Measurements from ENCODE around the gene PAX3. TPM values are rescaled to one million over a fixed set of nuclear protein-coding genes. Genes with fewer than 3 reads are reported as not detected.

The PAX3 gene
- total RNA-seq, 4 donors from 2014 or later: 2.7 to 4.5 (median 3.6) TPM

GRCh38 chr2:222300726-222301052 is 1.9 kb upstream of the PAX3 start:
- Histone ChIP-seq H3K27me3 (peaks cover 91 to 100% (median 98%) of the 10 kb centered on the region in 3 donors), H3K4me1 (peaks cover 17 to 21% of the 10 kb centered on the region in 2 donors), H3K36me3 (no peaks in the 10 kb centered on the region), H3K27ac (no peak overlapping the region), H3K4me3 (no peak overlapping the region), H3K9me3 (no peaks in the 10 kb centered on the region)
- intact Hi-C loops (cut with DNase I; ENCODE audit: low total_unique reads): no loop called here
- DNase-seq: no peak
- TF ChIP-seq CTCF (IDR thresholded peaks at IDR 0.05 in 4 of 5, conservative IDR thresholded peaks at IDR 0.05 in 1 of 5) (no peak), POLR2A (IDR thresholded peaks at IDR 0.05) (no peak)
- in situ Hi-C loops (cut with MboI; ENCODE audit: low sequenced_read_pairs in 4 of 4): loop anchor here in 3 of 4 donors (10.0 to 25.0 kb wide), 3 partner anchors 238 to 262 kb away; no protein-coding TSS in a partner anchor
- no peak for ATAC-seq

GRCh38 chr2:222299906-222300725 is 1.3 kb upstream of the PAX3 start:
- intact Hi-C loops (cut with DNase I; ENCODE audit: low total_unique reads): no loop called here

GRCh38 chr2:222298001-222298310 is 842 bp downstream of the PAX3 start:
- TF ChIP-seq POLR2A (IDR thresholded peaks at IDR 0.05) (no peak), CTCF (IDR thresholded peaks at IDR 0.05 in 4 of 5, conservative IDR thresholded peaks at IDR 0.05 in 1 of 5) (no peak)
- DNase-seq: no peak
- no peaks in the 10 kb centered on the region for H3K9me3 ChIP-seq
- peak overlapping the region; percentile 60 to 82 (median 76) for H3K27ac ChIP-seq
- in situ Hi-C loops (cut with MboI; ENCODE audit: low sequenced_read_pairs in 4 of 4): no loop called here
- peak overlapping the region; percentile 58 to 62 (median 60) for H3K4me3 ChIP-seq
- intact Hi-C loops (cut with DNase I; ENCODE audit: low total_unique reads): no loop called here
- peaks cover 0 to 7% of the 10 kb centered on the region in 2 donors for H3K4me1 ChIP-seq
- no peaks in the 10 kb centered on the region for H3K36me3 ChIP-seq
- ATAC-seq: no peak
- H3K27me3 ChIP-seq: peaks cover 86 to 93% (median 92%) of the 10 kb centered on the region in 3 donors

More at GRCh38 chr2:222299906-222300725, 1.3 kb upstream of the PAX3 start:
- no peak for ATAC-seq
- no peak for DNase-seq
- H3K9me3 ChIP-seq: no peaks in the 10 kb centered on the region
- H3K4me1 ChIP-seq: peaks cover 14 to 15% of the 10 kb centered on the region in 2 donors
- peaks cover 91 to 100% (median 98%) of the 10 kb centered on the region in 3 donors for H3K27me3 ChIP-seq
- no peak overlapping the region for H3K4me3 ChIP-seq
- TF ChIP-seq CTCF (IDR thresholded peaks at IDR 0.05 in 4 of 5, conservative IDR thresholded peaks at IDR 0.05 in 1 of 5) (no peak), POLR2A (IDR thresholded peaks at IDR 0.05) (no peak)
- no peaks in the 10 kb centered on the region for H3K36me3 ChIP-seq
- no peak overlapping the region for H3K27ac ChIP-seq
- in situ Hi-C loops (cut with MboI; ENCODE audit: low sequenced_read_pairs in 4 of 4): loop anchor here in 3 of 4 donors (10.0 to 25.0 kb wide), 3 partner anchors 238 to 262 kb away; no protein-coding TSS in a partner anchor

GRCh38 chr2:222297600-222297935 is 1.2 kb downstream of the PAX3 start:
- Histone ChIP-seq H3K9me3 (no peaks in the 10 kb centered on the region), H3K4me1 (peaks cover 0 to 7% of the 10 kb centered on the region in 2 donors), H3K27ac (no peak overlapping the region), H3K36me3 (no peaks in the 10 kb centered on the region), H3K4me3 (peak overlapping the region; percentile 5 to 62 (median 58)), H3K27me3 (peaks cover 85 to 92% (median 88%) of the 10 kb centered on the region in 3 donors)
- in situ Hi-C loops (cut with MboI; ENCODE audit: low sequenced_read_pairs in 4 of 4): no loop called here
- DNase-seq (no peak), ATAC-seq (no peak)
- TF ChIP-seq POLR2A (IDR thresholded peaks at IDR 0.05) (no peak), CTCF (IDR thresholded peaks at IDR 0.05 in 4 of 5, conservative IDR thresholded peaks at IDR 0.05 in 1 of 5) (no peak)
- intact Hi-C loops (cut with DNase I; ENCODE audit: low total_unique reads): no loop called here
